Muscle of back (tissue), 13 donors: Measurements from ENCODE around the gene KRT26. TPM values are rescaled to one million over a fixed set of nuclear protein-coding genes. Genes with fewer than 3 reads are reported as not detected.
"Not testable (repeated sequence)": the region's sequence is repeated elsewhere in the genome, so short reads cannot be mapped to it uniquely, and the experiment has no call there.

Experiments used
- DNase-seq, 3 donors: peaks; one replicate each; pipeline versions ENCODE4 v3.0.0 to v3.0.0-alpha.2; 2013
- long read RNA-seq, 9 donors: transcript quantifications; one replicate each; lab custom pipeline, GENCODE V29; 2026
- polyA plus RNA-seq, 10 donors: library from polyadenylated mRNA; unstranded; fragments of 120-200 nt; gene quantifications; one replicate each; pipeline ENCODE4 v1.2.1, GENCODE V29; 2013; ENCODE audit not compliant: insufficient read length in 10 of 10

KRT26 gene
- not detected for polyA plus RNA-seq
- long read RNA-seq, donor 1: 0 reads
- long read RNA-seq, donor 2: 0 reads
- long read RNA-seq, donor 3: 0 reads
- long read RNA-seq, donor 4: 0 reads
- long read RNA-seq, donor 5: 0 reads
- long read RNA-seq, donor 6: 0 reads
- long read RNA-seq, donor 7: 0 reads
- long read RNA-seq, donor 8: 0 reads
- long read RNA-seq, donor 9: 0 reads

DNA sequence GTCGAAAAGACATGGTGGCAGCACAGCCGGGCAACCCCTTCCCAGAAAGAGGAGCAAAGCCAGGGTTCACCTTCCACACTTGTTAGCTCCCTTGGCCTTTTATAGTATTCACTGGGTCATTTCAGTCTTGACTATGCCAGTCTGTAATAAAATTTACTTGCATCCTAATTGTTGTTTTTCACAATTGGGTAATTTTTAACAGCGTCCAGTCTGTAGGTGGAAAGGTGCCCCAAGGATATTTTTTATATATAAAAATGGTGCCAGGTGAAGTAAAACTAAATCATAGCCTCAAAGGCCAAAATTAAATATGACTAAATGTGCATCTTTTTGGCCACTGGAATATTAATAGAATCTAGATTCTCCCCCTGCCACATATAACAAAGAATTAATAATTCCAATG lies at the start of gene KRT26:
Gene KRT26 (minus strand): TSS at position 101 of the 400 bp plus-strand sequence. CDS start 88 bp downstream, at position 13.
- DNase-seq: no peak

- DNase-seq: no peak
These were observed 49.5 kb upstream of the KRT26 start for GRCh38 chr17:40821536-40821935.

GRCh38 chr17:40820228-40820838 lies 48.3 kb upstream of the KRT26 start:
- no peak for DNase-seq

GRCh38 chr17:40819528-40820125 lies 47.6 kb upstream of the KRT26 start:
- DNase-seq: peak; percentile 9 to 61 (median 26)

- peak; percentile 80 to 94 (median 85) for DNase-seq
These were observed 46.9 kb upstream of the KRT26 start for GRCh38 chr17:40818733-40819527.

DNA sequence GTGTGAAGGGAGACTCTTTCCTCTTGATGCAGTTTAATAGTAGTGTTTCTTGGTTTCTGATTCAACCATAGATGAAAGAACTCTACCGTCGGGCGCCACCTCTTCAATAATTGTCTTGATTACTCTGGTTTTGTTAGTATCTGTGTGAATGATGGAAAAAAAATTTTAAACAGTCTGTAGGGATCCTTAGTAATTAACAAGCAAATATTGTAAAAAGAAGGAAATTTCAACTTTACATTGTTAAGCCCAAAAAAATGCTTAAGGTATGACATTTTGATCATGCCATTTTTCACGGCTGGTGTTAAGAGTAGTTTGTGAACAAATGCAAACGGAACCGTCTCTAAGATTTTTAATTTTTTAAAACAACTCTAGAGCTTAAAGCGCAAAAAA lies 46.3 kb upstream of the KRT26 start:
- peak in 1 of 3 donors; percentile 6 for DNase-seq

GRCh38 chr17:40817103-40817682 lies 45.2 kb upstream of the KRT26 start:
- no peak for DNase-seq

DNA sequence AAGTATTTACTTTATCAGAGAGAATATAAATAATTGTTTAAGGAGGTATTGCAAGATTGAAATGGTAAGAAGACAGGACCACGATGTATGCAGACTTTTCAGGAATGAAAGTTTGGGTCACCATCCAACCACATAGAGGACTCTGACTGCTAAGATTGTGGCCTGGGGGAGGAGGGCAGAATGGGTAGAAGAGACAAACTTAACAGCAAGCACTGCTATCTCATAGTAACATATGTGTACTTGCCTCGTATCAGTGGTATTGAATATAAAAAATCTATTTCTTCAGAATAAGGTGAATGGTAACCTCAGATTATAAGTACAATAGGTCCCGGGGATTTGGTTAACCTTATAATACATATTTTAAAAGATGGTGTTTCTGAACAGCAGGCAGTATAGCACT lies 44.6 kb upstream of the KRT26 start:
- no peak for DNase-seq

GRCh38 chr17:40815381-40815780 lies 43.4 kb upstream of the KRT26 start:
- DNase-seq: no peak

DNA sequence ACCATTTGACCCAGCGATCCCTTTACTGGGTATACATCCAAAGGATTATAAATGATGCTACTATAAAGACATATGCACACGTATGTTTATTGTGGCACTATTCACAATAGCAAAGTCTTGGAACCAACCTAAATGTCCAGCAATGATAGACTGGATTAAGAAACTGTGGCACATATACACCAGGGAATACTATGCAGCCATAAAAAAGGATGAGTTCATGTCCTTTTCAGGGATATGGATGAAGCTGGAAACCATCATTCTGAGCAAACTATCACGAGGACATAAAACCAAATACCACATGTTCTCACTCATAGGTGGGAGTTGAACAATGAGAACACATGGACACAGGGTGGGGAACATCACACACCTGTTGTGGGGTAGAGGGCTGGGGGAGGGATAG lies 42.7 kb upstream of the KRT26 start:
- DNase-seq: not testable (repeated sequence)

DNA sequence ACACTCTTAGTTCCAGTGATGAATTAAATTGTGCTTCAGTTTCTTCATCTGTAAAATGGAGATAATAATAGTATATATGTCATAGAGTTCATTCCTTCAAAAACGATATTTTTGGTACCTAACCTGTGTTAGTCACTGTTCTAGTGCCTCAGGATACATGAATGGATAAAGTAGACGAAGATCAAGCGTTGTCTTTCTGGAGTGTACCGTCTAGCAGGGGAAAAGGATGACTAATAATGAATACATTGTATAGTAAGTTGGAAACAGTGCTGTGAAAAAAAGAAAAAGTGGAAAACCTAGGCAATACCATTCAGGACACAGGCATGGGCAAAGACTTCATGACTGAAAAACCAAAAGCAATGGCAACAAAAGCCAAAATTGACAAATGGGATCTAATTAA lies 41.8 kb upstream of the KRT26 start:
- DNase-seq: no peak

DNA sequence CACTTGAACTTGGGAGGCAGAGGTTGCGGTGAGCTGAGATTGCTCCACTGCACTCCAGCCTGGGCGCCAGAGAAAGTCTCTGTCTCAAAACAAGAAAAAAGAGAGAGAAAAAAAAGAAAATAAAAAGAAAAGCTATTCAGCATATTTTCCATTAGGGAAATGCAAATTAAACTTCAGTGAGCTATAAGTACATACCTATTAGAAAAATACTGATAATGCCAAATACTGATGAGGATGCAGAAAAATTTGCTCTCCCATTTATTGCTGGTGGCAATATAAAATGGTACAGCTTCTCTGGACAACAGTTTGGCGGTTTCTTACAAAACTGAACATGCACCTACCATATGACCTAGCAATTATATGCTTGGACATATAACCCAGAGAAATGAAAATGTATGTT lies 40.6 kb upstream of the KRT26 start:
- DNase-seq: no peak

- peak in 1 of 3 donors; percentile 27 for DNase-seq
These were observed 38.5 kb upstream of the KRT26 start for GRCh38 chr17:40810494-40810893.

GRCh38 chr17:40809721-40810421 lies 37.9 kb upstream of the KRT26 start:
- DNase-seq: peak in 1 of 3 donors; percentile 25

- DNase-seq: no peak
These were observed 34.1 kb upstream of the KRT26 start for GRCh38 chr17:40806131-40806530.

- peak; percentile 47 to 78 (median 66) for DNase-seq
These were observed 31.6 kb upstream of the KRT26 start for GRCh38 chr17:40803617-40804082.

DNA sequence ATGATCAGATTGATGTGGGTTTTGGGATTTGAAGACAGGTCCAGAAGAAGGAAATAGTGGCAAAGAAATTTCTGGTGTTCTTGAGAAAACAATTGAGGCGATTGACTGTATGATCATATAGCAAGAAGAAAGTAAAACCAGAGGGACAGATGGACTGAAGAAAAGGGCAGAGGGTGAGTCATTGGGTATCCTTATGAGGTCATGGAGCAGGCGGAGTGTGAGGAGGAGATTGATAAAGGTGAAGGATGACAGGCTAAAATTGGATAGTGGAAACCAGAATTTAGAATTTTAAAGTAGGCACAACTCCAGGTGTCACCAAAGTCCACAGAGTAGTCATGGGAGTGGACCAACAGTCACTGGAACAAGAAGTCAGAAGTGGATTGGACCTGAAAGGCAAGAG lies 29.2 kb upstream of the KRT26 start:
- DNase-seq: no peak

DNA sequence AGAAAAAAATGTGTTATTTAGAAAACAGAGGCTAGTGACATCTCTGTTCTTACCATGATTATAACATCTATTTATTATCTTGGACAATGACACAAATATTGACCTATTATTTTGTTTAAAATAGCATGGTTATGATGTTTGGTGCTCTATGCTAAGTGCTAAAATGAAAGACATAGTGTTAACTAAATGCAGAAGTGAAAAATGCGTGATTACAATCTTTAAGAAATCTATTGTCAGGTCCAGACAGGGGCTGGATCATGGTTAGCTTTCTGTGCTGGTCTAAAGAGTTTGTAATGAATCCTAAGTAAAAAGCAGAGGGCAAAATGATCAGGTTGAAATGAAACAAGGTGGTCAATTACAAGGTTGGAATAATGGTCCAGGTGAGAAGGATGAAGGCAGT lies 28.4 kb upstream of the KRT26 start:
- no peak for DNase-seq

DNA sequence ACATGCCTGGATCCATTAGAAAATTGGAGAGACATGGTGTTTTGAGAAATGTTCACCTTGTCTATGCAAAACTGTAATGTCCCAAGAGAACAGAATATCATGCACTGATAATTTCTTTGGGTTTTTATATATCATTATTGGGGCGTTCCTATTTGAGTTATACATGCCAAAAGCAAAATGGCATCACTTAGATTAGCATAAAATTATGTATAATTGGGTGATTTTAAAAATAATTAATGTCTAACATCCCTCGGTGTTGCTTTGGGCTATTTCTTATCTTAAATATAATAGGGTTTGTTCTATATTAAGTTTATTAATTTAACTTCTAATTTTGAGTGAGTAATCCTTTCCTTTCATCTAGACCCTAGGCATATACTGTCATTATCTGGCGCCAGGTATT lies 27.9 kb upstream of the KRT26 start, which contains the start of gene KRT28:
Gene KRT28 (minus strand): TSS at position 101 of the 400 bp plus-strand sequence. CDS start 66 bp downstream, at position 35.
- no peak for DNase-seq

GRCh38 chr17:40796846-40797245 lies 24.8 kb upstream of the KRT26 start:
- DNase-seq: no peak

DNA sequence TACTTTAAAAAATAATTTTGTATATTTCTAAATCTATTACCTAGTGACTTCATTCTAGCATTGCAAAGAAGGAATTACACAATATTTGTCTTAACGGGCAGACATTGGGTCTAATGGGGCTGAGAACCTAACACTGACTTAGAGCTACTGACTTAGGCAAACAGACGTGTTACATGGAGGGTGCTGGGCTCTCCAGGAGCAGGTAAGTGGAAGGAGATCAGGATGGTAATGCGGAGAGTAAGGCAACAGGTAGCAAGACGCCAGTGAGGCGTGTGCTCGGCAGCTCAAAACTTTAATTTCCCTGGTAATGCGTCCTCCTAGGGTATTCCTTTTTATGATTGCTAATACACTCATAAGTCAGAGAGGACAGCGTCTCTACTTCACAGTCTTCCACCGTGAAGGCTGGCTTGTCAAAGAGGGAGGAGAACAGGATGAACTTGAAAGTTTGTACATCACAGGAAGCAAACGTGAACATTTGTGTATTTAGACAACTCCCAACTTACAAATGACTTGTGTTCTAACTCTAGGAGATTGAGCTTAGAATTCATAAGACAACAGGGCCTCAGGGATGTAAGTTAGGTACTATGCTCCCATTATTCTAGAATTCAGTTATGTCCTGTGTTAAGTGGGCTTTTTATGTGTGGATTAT lies 23.1 kb upstream of the KRT26 start:
- DNase-seq: no peak
